ENCODE results near the gene AMER2. TPM values are rescaled to one million over a fixed set of nuclear protein-coding genes. Genes with fewer than 3 reads are reported as not detected.

The AMER2 gene
- total and polyA plus RNA-seq, 2 experiments from 2014 or later = 0.31 to 0.76 TPM

GRCh38 chr13:25168790-25169189 is 3.3 kb downstream of the AMER2 start (continued):
- TF ChIP-seq EZH2 (IDR thresholded peaks at IDR 0.05; ENCODE audit: low read depth, unreplicated experiment) (no peak), CREB1 (CRISPR knock-in tag; IDR thresholded peaks at IDR 0.05; ENCODE audit: low read depth) (no peak), NANOG (IDR thresholded peaks at IDR 0.05; ENCODE audit: borderline replicate concordance) (no peak), ZNF114 (CRISPR knock-in tag; IDR thresholded peaks at IDR 0.05) (no peak)

- Histone ChIP-seq H3K27me3 (ENCODE audit: insufficient read depth) (peaks cover 39% of the 10 kb centered on the region), H3K27ac (ENCODE audit: low read depth) (no peak overlapping the region), H3F3A (replicated peaks; ENCODE audit: low read depth) (no peaks in the 10 kb centered on the region), H3K4me2 (no peak overlapping the region), H3K4me1 (ENCODE audit: insufficient read depth) (peaks cover 24% of the 10 kb centered on the region), H3K4me3 (no peak overlapping the region), H3K36me3 (ENCODE audit: insufficient read depth) (no peaks in the 10 kb centered on the region; the same call in 1 of the 2 replicates), H4K20me1 (replicated peaks; ENCODE audit: insufficient read depth) (no peaks in the 10 kb centered on the region), H2AFZ (no peak overlapping the region), H3K9me2 (ENCODE audit: insufficient read depth) (no peaks in the 10 kb centered on the region), H3K79me2 (replicated peaks; ENCODE audit: insufficient read depth) (no peaks in the 10 kb centered on the region)
- Mint-ChIP-seq H3K4me3 (no peak overlapping the region), H3K9me3 (peaks cover 9% of the 10 kb centered on the region; the same call in 1 of the 3 replicates), H3K27ac (no peak overlapping the region), H3K4me1 (peaks cover 20% of the 10 kb centered on the region), H3K27me3 (ENCODE audit: insufficient read depth, low read depth, poor library complexity) (peaks cover 35% of the 10 kb centered on the region), H3K36me3 (ENCODE audit: low read depth) (no peaks in the 10 kb centered on the region; the same call in 2 of the 3 replicates)
- no peak for DNase-seq (ENCODE audit: low spot score)
- TF ChIP-seq REST (IDR thresholded peaks at IDR 0.05; ENCODE audit: unreplicated experiment) (no peak), NANOG (IDR thresholded peaks at IDR 0.05; ENCODE audit: borderline replicate concordance) (no peak), ZNF331 (CRISPR knock-in tag; IDR thresholded peaks at IDR 0.05; ENCODE audit: low read depth) (no peak)
- ATAC-seq = no peak
Measured at GRCh38 chr13:25167382-25168174, 4.5 kb downstream of the AMER2 start.

GRCh38 chr13:25166306-25166705 is 5.8 kb downstream of the AMER2 start:
- H3K9me2 ChIP-seq (ENCODE audit: insufficient read depth) = no peaks in the 10 kb centered on the region
- H3K79me2 ChIP-seq (replicated peaks; ENCODE audit: insufficient read depth) = no peaks in the 10 kb centered on the region
- Mint-ChIP-seq H3K4me1 (peaks cover 9% of the 10 kb centered on the region), H3K4me3 (no peak overlapping the region), H3K27me3 (ENCODE audit: insufficient read depth, low read depth, poor library complexity) (peaks cover 22% of the 10 kb centered on the region), H3K36me3 (ENCODE audit: low read depth) (no peaks in the 10 kb centered on the region; the same call in 2 of the 3 replicates), H3K27ac (no peak overlapping the region), H3K9me3 (peaks cover 8% of the 10 kb centered on the region; the same call in 1 of the 3 replicates)
- no peak for DNase-seq (ENCODE audit: low spot score)
- peaks cover 26% of the 10 kb centered on the region for H3K27me3 ChIP-seq (ENCODE audit: insufficient read depth)
- H3K4me3 ChIP-seq = no peak overlapping the region
- peaks cover 14% of the 10 kb centered on the region for H3K4me1 ChIP-seq (ENCODE audit: insufficient read depth)
- no peaks in the 10 kb centered on the region for H4K20me1 ChIP-seq (replicated peaks; ENCODE audit: insufficient read depth)
- H3F3A ChIP-seq (replicated peaks; ENCODE audit: low read depth) = no peaks in the 10 kb centered on the region
- no peaks in the 10 kb centered on the region for H3K36me3 ChIP-seq (ENCODE audit: insufficient read depth)
- H3K4me2 ChIP-seq = no peak overlapping the region
- H2AFZ ChIP-seq = no peak overlapping the region
- no peak overlapping the region for H3K27ac ChIP-seq (ENCODE audit: low read depth)
- no peak for ATAC-seq
- TF ChIP-seq ZNF114 (CRISPR knock-in tag; IDR thresholded peaks at IDR 0.05) (no peak), POLR2AphosphoS5 (IDR thresholded peaks at IDR 0.05; ENCODE audit: low read depth) (no peak), ZNF331 (CRISPR knock-in tag; IDR thresholded peaks at IDR 0.05; ENCODE audit: low read depth) (no peak), CREB1 (CRISPR knock-in tag; IDR thresholded peaks at IDR 0.05; ENCODE audit: low read depth) (no peak), ETS1 (IDR thresholded peaks at IDR 0.05) (no peak), NANOG (IDR thresholded peaks at IDR 0.05; ENCODE audit: borderline replicate concordance) (no peak), STAT1 (IDR thresholded peaks at IDR 0.05; ENCODE audit: unreplicated experiment) (no peak)

Data from GM23338 (cell line).